T-cell (primary cell): Measurements from ENCODE around the gene PRR5L. TPM values are rescaled to one million over a fixed set of nuclear protein-coding genes. Genes with fewer than 3 reads are reported as not detected.
A peak's percentile ranks its signal among the peaks of the same experiment; 100 is the strongest.

ENCODE experiments used
- ATAC-seq, 4 experiments: fragments of 200-7000 bp in 3 of 4; fragments of 150-1000 bp in 1 of 4; cut with Tn5 transposase; replicated peaks in 1 of 4; 1 replicate in 3 of 4; 2 replicates in 1 of 4; pipeline ENCODE4 v1.10.0; 2021; ENCODE audit warnings: moderate library complexity in 3 of 4, mild to moderate bottlenecking in 2 of 4, moderate number of reproducible peaks in 1 of 4
- CTCF ChIA-PET, 2 donors: fragments of 300-600 bp; sonication (Branson Sonifier 250); formaldehyde crosslinking; loops; one replicate each; lab custom pipeline; 2022; ENCODE audit warnings: antibody characterized with exemption in 2 of 2; lab: Charles Lee
- POLR2A ChIA-PET, 2 donors: fragments of 300-600 bp; sonication (Branson Sonifier 250); formaldehyde crosslinking; loops; one replicate each; lab custom pipeline; 2022; ENCODE audit warnings: antibody characterized with exemption in 2 of 2; lab: Charles Lee
- DNase-seq, 35 experiments: peaks; one replicate each; pipeline versions ENCODE4 v3.0.0 to v3.0.0-alpha.2; 2013 to 2023
- H3K27ac ChIP-seq: one replicate; pipeline ENCODE4 v1.5.1; 2013; ENCODE audit warnings: low read length
- H3K27me3 ChIP-seq, 2 experiments: replicated peaks in 1 of 2; 1 replicate in 1 of 2; 2 replicates in 1 of 2; pipeline versions ENCODE4 v1.6.1 to v1.7.0; 2013; ENCODE audit warnings: low read length in 1 of 2, mixed read lengths in 1 of 2; ENCODE audit not compliant: control insufficient read depth in 2 of 2, insufficient read depth in 2 of 2; ENCODE audit errors: extremely low read depth in 1 of 2
- H3K36me3 ChIP-seq, 2 donors: 1 replicate in 1 of 2; 2 replicates in 1 of 2; pipeline versions ENCODE4 v1.6.1 to v1.7.0; 2013; ENCODE audit warnings: low read length in 1 of 2; ENCODE audit not compliant: control insufficient read depth in 2 of 2, insufficient read depth in 1 of 2; ENCODE audit errors: extremely low read depth in 1 of 2
- H3K4me1 ChIP-seq, 2 experiments: 1 replicate in 1 of 2; 2 replicates in 1 of 2; pipeline versions ENCODE4 v1.6.1 to v1.7.0; 2013; ENCODE audit warnings: low read length in 2 of 2, mixed read lengths in 1 of 2; ENCODE audit not compliant: insufficient read depth in 2 of 2, control insufficient read depth in 1 of 2; ENCODE audit errors: extremely low read depth in 1 of 2
- H3K4me3 ChIP-seq, 2 donors: 1 replicate in 1 of 2; 2 replicates in 1 of 2; pipeline versions ENCODE4 v1.5.1 to v1.7.0; 2013; ENCODE audit warnings: mild to moderate bottlenecking in 2 of 2, low read length in 1 of 2, moderate library complexity in 1 of 2; ENCODE audit not compliant: control insufficient read depth in 1 of 2; ENCODE audit errors: extremely low read depth in 1 of 2
- H3K9me3 ChIP-seq: 2 replicates; pipeline ENCODE4 v1.7.0; 2013
- H3K27ac Mint-ChIP-seq, 2 donors: one replicate each; pipeline ENCODE4 v1.8.0; 2020 to 2021; ENCODE audit warnings: mild to moderate bottlenecking in 2 of 2, mixed read lengths in 2 of 2
- H3K27me3 Mint-ChIP-seq, 2 donors: one replicate each; pipeline ENCODE4 v1.8.0; 2021 to 2022; ENCODE audit warnings: mixed read lengths in 2 of 2
- H3K36me3 Mint-ChIP-seq: one replicate; pipeline ENCODE4 v1.8.0; 2021; ENCODE audit warnings: mixed read lengths
- H3K4me1 Mint-ChIP-seq, 3 donors: one replicate each; pipeline ENCODE4 v1.8.0; 2020 to 2022; ENCODE audit warnings: mixed read lengths in 3 of 3, mild to moderate bottlenecking in 1 of 3
- H3K4me3 Mint-ChIP-seq, 3 donors: one replicate each; pipeline ENCODE4 v1.8.0; 2020 to 2022; ENCODE audit warnings: mild to moderate bottlenecking in 3 of 3, mixed read lengths in 3 of 3, moderate library complexity in 3 of 3
- H3K9me3 Mint-ChIP-seq, 3 donors: one replicate each; pipeline ENCODE4 v1.8.0; 2020 to 2022; ENCODE audit warnings: mixed read lengths in 3 of 3
- WGBS: methylation state at CpG from one replicate; pipeline ENCODE4 v1.1.5; 2013; ENCODE audit warnings: missing lambda C conversion rate; ENCODE audit not compliant: insufficient coverage; 5-methylcytosine and 5-hydroxymethylcytosine counted together
- total RNA-seq, 35 experiments: library from RNA in 6 of 35; stranded (reverse) in 6 of 35; fragments of 120-200 nt in 1 of 35; gene quantifications; one replicate each; pipeline versions ENCODE4 v1.2.1 to v1.2.4 and lab custom pipeline; 2013 to 2026

PRR5L gene
- total RNA-seq, 5 donors from 2014 or later (not counting 1 experiment from before 2014, with no cell fraction given), result 22.3 to 64.0 (median 31.3) TPM

DNA sequence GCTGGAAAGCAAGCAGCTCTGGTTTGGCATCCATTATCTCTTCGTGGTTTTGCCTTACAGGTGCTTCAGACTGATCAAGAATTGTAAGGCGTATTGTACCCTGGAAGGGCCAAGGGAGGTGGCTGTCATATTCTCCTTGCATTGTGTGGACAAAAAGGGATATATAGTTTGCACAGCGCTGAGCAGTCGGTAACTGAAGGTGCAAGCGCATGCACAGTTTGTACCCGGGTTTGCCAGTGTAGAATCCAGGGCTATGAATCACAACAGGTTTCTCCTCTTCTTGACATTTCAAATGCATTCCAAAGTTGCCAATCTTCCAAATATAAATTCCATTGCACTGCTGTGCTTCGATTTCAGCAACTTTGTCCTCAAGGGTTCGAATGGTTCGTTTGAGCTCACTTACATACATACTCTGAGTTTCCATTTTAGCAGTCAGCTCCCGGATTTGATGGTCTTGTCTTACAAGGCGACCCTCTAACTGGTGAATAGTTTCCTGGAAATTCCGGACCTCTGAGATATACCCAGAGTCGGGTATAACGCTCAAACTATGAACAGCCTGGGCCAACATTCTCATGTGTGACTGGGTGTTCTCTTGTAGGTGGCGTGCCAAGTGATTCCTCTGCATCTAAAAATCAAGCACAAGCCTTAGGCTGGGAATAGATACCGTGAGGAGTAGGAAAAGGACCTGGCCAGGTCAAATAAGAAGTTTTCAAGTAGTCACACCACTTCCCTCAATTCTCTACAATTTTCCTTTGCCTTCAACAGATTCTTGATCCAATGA, 194.1 kb downstream of the PRR5L start:
- H3K27ac Mint-ChIP-seq, result no peak overlapping the region
- H3K36me3 Mint-ChIP-seq, result peaks cover 48% of the 10 kb centered on the region
- H3K9me3 Mint-ChIP-seq, result no peaks in the 10 kb centered on the region
- ChIA-PET POLR2A (no interaction called here), CTCF (interaction anchor here in 1 of 2 donors (0.6 to 3.0 kb wide), 3 partner anchors 9 to 198 kb away, joined by 3 to 12 read pairs (median 3); no protein-coding TSS in a partner anchor)
- no peaks in the 10 kb centered on the region for H3K27me3 Mint-ChIP-seq
- H3K4me1 Mint-ChIP-seq, result peaks cover 24 to 33% (median 29%) of the 10 kb centered on the region in 3 donors
- no peak overlapping the region for H3K27ac ChIP-seq
- H3K4me3 Mint-ChIP-seq, result no peak overlapping the region
- peaks cover 2 to 5% of the 10 kb centered on the region in 2 experiments for H3K4me1 ChIP-seq
- DNase-seq, result no peak
- H3K4me3 ChIP-seq, result no peak overlapping the region
- H3K36me3 ChIP-seq, result peaks cover 16 to 68% of the 10 kb centered on the region in 2 donors
- H3K27me3 ChIP-seq, result no peaks in the 10 kb centered on the region
- 97% methylated on average over 14 of the region's 16 CpGs for WGBS
- H3K9me3 ChIP-seq, result no peaks in the 10 kb centered on the region
- ATAC-seq, result no peak

DNA sequence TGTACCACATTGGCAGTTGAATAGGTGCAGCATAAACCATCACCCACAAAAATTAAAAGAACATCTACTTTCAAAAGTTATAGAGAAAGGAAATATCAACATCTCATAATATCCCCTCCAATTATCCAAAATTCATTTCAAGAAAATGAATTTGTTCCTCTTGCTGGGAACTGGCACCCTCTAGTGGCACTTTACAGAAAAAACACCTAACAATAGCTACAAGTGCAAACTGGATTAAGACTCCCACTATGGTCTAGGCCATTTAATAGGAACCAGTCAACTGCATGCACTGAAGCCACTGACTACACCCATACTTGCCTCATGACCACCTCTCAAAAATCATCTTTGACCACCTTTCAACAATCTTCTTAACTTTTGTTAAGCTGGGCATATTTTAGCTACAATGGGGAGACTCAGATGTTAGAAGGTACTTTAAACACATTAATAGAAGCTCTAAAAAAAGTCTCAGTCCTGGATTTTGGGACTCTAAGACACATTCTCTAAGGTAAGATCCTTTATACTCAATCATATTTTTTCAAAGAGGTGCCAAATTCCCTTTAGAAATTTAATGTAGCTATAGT, 196.7 kb downstream of the PRR5L start:
- peaks cover 17 to 24% (median 20%) of the 10 kb centered on the region in 3 donors for H3K4me1 Mint-ChIP-seq
- H3K36me3 Mint-ChIP-seq, result peaks cover 50% of the 10 kb centered on the region
- no peaks in the 10 kb centered on the region for H3K27me3 Mint-ChIP-seq
- peak in 3 of 4 experiments; percentile 40 to 52 (median 46) for ATAC-seq
- ChIA-PET POLR2A (interaction anchor here in 1 of 2 donors (1.1 kb wide), 2 partner anchors 16 to 201 kb away, joined by 3 to 6 read pairs; no protein-coding TSS in a partner anchor), CTCF (interaction anchor here (0.5 to 3.2 kb wide), 49 partner anchors 8 to 879 kb away, joined by 3 to 91 read pairs (median 4); partner anchors contain the start of genes COMMD9 (in 1 of the 2), PRR5L (in 1 of the 2) and TRAF6 (in 1 of the 2))
- H3K4me3 Mint-ChIP-seq, result no peak overlapping the region
- DNase-seq, result peak in 9 of 35 experiments; percentile 8 to 77 (median 22)
- H3K4me1 ChIP-seq, result peaks cover 2 to 5% of the 10 kb centered on the region in 2 experiments
- peak overlapping the region; percentile 34 to 40 for H3K27ac Mint-ChIP-seq
- H3K36me3 ChIP-seq, result peaks cover 16 to 73% of the 10 kb centered on the region in 2 donors
- no peaks in the 10 kb centered on the region for H3K9me3 ChIP-seq
- H3K27ac ChIP-seq, result no peak overlapping the region
- H3K27me3 ChIP-seq, result no peaks in the 10 kb centered on the region
- H3K4me3 ChIP-seq, result no peak overlapping the region
- no peaks in the 10 kb centered on the region for H3K9me3 Mint-ChIP-seq

DNA sequence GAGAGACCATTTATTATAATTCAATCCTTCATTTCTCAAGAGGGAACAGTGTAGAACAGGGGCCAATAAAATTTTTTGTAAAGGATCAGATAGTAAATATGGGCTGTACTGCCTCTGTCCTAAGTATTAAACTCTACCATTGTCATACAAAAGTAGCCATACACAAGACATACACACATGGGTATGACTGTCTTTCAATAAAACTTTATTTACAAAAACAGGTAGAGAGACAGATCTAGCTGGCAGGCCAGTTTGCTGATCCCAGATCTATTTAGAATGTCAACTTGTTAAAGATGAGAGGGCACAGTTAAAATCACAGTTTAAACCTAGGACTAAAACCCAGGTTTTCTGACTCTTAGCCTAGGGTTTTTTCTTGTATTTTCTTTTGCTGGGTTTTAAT, 197.2 kb downstream of the PRR5L start:
- H3K4me1 Mint-ChIP-seq, result peaks cover 15 to 19% (median 16%) of the 10 kb centered on the region in 3 donors
- no peak for ATAC-seq
- CTCF ChIA-PET, result interaction anchor here (0.5 to 3.2 kb wide), 48 partner anchors 8 to 879 kb away, joined by 3 to 91 read pairs (median 4); partner anchors contain the start of genes COMMD9 (in 1 of the 2), PRR5L (in 1 of the 2) and TRAF6 (in 1 of the 2)
- H3K27me3 Mint-ChIP-seq, result no peaks in the 10 kb centered on the region
- POLR2A ChIA-PET, result interaction anchor here in 1 of 2 donors (1.1 kb wide), 2 partner anchors 15 to 201 kb away, joined by 3 to 6 read pairs; no protein-coding TSS in a partner anchor
- no peak overlapping the region for H3K27ac ChIP-seq
- H3K36me3 Mint-ChIP-seq, result peaks cover 50% of the 10 kb centered on the region
- no peaks in the 10 kb centered on the region for H3K9me3 Mint-ChIP-seq
- DNase-seq, result no peak
- H3K9me3 ChIP-seq, result no peaks in the 10 kb centered on the region
- H3K27ac Mint-ChIP-seq, result peak overlapping the region in 1 of 2 donors; percentile 40
- H3K4me1 ChIP-seq, result no peaks in the 10 kb centered on the region
- peaks cover 16 to 78% of the 10 kb centered on the region in 2 donors for H3K36me3 ChIP-seq
- H3K4me3 ChIP-seq, result no peak overlapping the region
- no peaks in the 10 kb centered on the region for H3K27me3 ChIP-seq
- no peak overlapping the region for H3K4me3 Mint-ChIP-seq

DNA sequence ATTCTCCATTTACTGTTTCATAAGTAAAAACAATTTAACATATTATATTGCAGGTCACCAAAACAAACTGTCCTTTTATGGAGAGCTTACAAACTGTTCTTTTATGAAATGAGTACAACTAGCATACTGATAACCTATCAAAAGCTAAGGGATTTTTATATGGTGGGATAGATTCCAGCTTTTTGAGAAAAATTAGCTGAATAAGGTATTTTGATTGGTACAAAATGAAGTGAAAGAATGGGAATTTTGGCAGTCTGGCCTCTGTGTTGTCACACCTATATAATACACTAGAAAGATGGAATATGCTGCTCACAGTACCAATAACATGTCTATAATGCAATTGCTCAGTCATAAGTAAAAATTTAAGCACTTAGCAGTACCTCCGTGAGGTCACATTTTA, 202.6 kb downstream of the PRR5L start:
- H3K36me3 ChIP-seq, result peaks cover 0 to 60% of the 10 kb centered on the region in 2 donors
- ChIA-PET POLR2A (no interaction called here), CTCF (interaction anchor here (1.1 to 1.7 kb wide), 2 partner anchors 10 to 209 kb away, joined by 3 to 5 read pairs; no protein-coding TSS in a partner anchor)
- Mint-ChIP-seq H3K9me3 (no peaks in the 10 kb centered on the region), H3K36me3 (peaks cover 30% of the 10 kb centered on the region), H3K27me3 (no peaks in the 10 kb centered on the region), H3K4me1 (peaks cover 23 to 31% (median 28%) of the 10 kb centered on the region in 3 donors), H3K27ac (no peak overlapping the region), H3K4me3 (no peak overlapping the region)
- H3K27me3 ChIP-seq, result no peaks in the 10 kb centered on the region
- WGBS, result no CpG with 5 or more reads among the region's 1 CpG
- DNase-seq (no peak), ATAC-seq (no peak)
- no peak overlapping the region for H3K27ac ChIP-seq
- H3K9me3 ChIP-seq, result no peaks in the 10 kb centered on the region
- no peaks in the 10 kb centered on the region for H3K4me1 ChIP-seq
- no peak overlapping the region for H3K4me3 ChIP-seq

DNA sequence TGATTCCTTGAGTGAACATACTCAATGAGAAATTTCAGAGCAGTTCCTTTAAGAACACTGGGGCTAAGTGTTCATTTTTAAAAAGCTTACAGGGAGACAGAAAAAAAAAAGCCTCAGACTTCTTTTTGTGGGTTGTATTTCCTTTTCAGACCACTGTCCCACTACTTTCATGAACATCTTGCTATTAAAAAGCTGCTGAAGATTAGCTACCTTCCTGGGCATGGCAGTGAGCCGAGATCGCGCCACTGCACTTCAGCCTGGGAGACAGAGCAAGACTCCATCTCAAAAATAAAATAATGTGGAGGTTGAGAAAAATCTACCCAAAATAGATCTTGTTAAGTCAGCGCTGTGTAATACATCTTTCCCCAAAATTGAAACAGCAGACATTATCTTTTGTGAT, 203.2 kb downstream of the PRR5L start:
- H3K4me3 Mint-ChIP-seq, result no peak overlapping the region
- no peak for DNase-seq
- ATAC-seq, result no peak
- no peak overlapping the region for H3K27ac Mint-ChIP-seq
- Histone ChIP-seq H3K27me3 (no peaks in the 10 kb centered on the region), H3K36me3 (peaks cover 0 to 55% of the 10 kb centered on the region in 2 donors), H3K27ac (no peak overlapping the region), H3K4me3 (no peak overlapping the region), H3K9me3 (no peaks in the 10 kb centered on the region), H3K4me1 (no peaks in the 10 kb centered on the region)
- no CpG with 5 or more reads among the region's 4 CpGs for WGBS
- POLR2A ChIA-PET, result interaction anchor here in 1 of 2 donors (0.6 kb wide), 1 partner anchor 52 kb away, joined by 3 read pairs; no protein-coding TSS in a partner anchor
- H3K27me3 Mint-ChIP-seq, result no peaks in the 10 kb centered on the region
- H3K9me3 Mint-ChIP-seq, result no peaks in the 10 kb centered on the region
- H3K36me3 Mint-ChIP-seq, result peaks cover 32% of the 10 kb centered on the region
- peaks cover 28 to 35% (median 32%) of the 10 kb centered on the region in 3 donors for H3K4me1 Mint-ChIP-seq
- CTCF ChIA-PET, result interaction anchor here (0.6 to 1.7 kb wide), 3 partner anchors 9 to 236 kb away, joined by 3 to 5 read pairs (median 5); no protein-coding TSS in a partner anchor

DNA sequence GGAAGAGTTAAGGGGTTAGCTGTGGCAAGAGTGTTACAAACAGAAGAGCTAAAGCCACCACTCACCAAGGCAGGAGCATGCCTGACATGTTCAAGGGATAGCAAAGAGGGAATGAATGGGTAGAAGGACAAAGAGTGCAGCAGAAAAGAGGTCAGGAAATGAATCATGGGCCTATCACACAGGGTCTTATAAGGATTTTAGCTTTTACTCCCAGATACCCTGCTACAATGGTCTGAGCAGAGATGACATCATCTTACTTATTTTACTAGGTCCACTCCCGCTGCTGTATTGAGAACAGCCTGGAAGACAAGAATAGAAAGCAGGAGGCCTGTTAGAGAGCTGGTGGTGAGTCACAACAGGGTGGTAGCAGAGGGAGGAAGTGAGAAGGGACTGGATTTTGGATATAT, 204.2 kb downstream of the PRR5L start:
- ChIA-PET CTCF (interaction anchor here (1.0 to 1.7 kb wide), 3 partner anchors 7 to 208 kb away, joined by 4 to 5 read pairs (median 4); no protein-coding TSS in a partner anchor), POLR2A (no interaction called here)
- Histone ChIP-seq H3K4me1 (no peaks in the 10 kb centered on the region), H3K4me3 (no peak overlapping the region), H3K27ac (no peak overlapping the region), H3K27me3 (no peaks in the 10 kb centered on the region), H3K9me3 (no peaks in the 10 kb centered on the region), H3K36me3 (peaks cover 0 to 51% of the 10 kb centered on the region in 2 donors)
- H3K36me3 Mint-ChIP-seq, result peaks cover 36% of the 10 kb centered on the region
- no peaks in the 10 kb centered on the region for H3K27me3 Mint-ChIP-seq
- no CpG with 5 or more reads among the region's 1 CpG for WGBS
- ATAC-seq, result no peak
- H3K9me3 Mint-ChIP-seq, result no peaks in the 10 kb centered on the region
- DNase-seq, result no peak
- H3K4me1 Mint-ChIP-seq, result peaks cover 35 to 43% (median 40%) of the 10 kb centered on the region in 3 donors
- H3K4me3 Mint-ChIP-seq, result no peak overlapping the region
- H3K27ac Mint-ChIP-seq, result peak overlapping the region; percentile 6 to 64
